Fibroblast of lung (primary cell): Measurements from ENCODE around the gene ANKRD34B.

Experiments
- EZH2 ChIP-seq: IDR thresholded peaks from 2 replicates; pipeline ENCODE4 v1.5.1; 2012; ENCODE audit warnings: low read length, control low read depth, mild to moderate bottlenecking; ENCODE audit errors: missing control alignments
- TF ChIP-seq, protein P1 (sequence below), 2 donors: IDR thresholded peaks in 1 of 2; conservative IDR thresholded peaks in 1 of 2; 1 replicate in 1 of 2; 2 replicates in 1 of 2; pipeline ENCODE4 v1.5.1; 2011 to 2012; ENCODE audit warnings: low read length in 2 of 2, control low read depth in 1 of 2, inconsistent platforms in 1 of 2, low read depth in 1 of 2, mild to moderate bottlenecking in 1 of 2

DNA sequence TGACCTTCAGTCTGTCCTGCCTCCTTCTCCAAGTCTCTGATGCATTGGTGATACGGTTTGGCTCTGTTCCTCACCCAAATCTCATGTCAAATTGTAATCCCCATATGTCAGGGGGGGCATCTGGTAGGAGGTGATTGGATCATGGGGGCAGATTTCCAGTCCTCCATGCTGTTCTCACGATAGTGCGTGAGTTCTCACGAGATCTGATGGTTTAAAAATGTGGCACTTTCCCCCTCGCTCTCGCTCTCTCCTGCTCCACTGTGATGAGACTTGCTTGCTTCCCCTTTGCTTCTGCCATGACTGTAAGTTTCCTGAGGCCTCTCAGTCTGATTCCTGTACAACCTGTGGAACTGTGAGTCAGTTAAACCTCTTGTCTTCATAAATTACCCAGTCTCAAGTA, 14.7 kb upstream of the ANKRD34B start:
- TF ChIP-seq, protein P1, sequence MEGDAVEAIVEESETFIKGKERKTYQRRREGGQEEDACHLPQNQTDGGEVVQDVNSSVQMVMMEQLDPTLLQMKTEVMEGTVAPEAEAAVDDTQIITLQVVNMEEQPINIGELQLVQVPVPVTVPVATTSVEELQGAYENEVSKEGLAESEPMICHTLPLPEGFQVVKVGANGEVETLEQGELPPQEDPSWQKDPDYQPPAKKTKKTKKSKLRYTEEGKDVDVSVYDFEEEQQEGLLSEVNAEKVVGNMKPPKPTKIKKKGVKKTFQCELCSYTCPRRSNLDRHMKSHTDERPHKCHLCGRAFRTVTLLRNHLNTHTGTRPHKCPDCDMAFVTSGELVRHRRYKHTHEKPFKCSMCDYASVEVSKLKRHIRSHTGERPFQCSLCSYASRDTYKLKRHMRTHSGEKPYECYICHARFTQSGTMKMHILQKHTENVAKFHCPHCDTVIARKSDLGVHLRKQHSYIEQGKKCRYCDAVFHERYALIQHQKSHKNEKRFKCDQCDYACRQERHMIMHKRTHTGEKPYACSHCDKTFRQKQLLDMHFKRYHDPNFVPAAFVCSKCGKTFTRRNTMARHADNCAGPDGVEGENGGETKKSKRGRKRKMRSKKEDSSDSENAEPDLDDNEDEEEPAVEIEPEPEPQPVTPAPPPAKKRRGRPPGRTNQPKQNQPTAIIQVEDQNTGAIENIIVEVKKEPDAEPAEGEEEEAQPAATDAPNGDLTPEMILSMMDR (conservative IDR thresholded peaks at IDR 0.05 in 1 of 2, IDR thresholded peaks at IDR 0.05 in 1 of 2; ENCODE audit: low read depth in 1 of 2, low read length in 2 of 2): no peak
- TF ChIP-seq EZH2: no peak
